NCI-H1694 (cell line): ENCODE data around the gene ABCF3.

Experiments used
- DNase-seq: peaks from one replicate; lab custom pipeline; 2025; lab: John Stamatoyannopoulos, UW

The ABCF3 gene

DNA sequence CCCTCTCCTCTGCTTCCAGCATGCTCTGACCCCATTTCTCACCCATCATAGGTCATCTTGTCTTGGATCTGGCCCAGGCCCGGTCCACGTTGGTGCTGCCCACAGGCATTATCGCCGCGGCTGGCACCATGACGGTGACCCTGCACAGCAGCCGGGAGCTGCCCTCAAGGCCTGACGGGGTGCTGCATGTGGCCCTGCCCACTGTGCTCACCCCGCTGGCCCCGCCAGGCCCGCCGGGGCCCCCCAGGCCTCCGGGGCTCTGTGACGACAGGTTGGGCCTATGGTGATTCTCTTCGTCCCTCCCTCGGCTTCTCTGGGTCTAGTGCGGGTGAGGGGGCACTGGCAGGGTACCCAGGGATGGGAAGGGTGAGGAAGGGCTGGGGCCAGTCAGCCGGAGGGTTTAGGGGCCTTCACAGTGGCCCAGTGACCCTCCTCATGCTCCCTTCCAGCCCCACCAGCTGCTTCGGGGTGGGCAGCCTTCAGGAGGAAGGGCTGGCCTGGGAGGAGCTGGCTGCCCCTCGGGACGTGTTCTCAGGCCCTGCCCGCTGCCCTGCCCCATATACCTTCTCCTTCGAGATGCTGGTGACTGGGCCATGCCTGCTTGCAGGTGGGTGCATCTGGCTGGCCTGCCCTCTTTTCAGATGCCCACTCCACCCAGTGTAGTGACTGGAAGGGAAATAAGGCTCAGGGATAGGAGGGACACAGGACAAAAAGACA is 47.3 kb downstream of the ABCF3 start:
- no peak for DNase-seq

DNA sequence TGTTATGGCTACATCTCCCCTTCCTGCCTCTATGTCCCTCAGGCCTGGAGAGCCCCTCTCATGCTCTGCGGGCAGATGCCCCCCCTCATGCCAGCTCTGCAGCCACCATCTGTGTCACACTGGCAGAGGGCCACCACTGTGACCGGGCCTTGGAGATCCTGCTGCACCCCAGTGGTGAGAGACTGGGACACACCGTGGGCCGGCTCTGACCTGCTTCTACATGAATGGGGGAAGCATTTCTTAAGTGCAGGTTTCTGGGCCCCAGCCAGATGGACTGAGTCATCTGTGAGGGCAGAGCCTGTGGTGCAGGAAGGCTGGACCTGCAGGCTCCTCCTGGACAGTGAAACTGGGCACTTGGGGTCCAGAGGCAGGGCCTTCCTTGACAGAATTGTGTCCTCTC is 48.2 kb downstream of the ABCF3 start:
- DNase-seq, result no peak

DNA sequence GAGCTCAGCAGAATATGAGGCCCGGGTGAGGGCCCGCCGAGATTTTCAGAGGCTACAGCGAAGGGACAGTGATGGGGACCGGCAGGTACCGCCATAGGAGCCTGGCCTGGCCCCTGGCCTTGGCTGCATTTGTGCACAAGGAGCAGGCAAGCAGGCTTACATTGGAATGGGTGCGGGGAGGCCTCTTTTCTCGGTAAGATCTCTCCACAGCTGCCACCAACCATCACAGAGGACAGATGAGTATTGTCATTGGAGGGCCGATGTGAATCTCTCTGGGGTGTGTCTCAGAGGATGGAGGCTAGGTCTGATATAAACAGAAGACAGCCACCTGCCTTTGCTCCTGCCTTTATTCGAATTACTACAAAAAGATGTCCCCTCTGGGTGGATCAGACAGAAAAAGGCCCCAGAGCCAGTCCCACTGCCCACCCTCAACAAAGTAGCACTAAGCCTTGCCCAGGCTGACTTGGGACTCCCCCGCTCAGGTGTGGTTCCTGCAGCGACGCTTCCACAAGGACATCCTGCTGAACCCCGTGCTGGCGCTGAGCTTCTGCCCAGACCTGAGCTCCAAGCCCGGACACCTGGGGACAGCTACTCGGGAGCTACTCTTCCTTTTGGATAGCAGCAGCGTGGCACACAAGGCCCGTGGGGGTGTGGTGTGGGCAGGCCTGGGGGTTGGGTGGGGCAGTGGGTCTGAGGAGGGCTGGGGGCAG is 48.8 kb downstream of the ABCF3 start:
- DNase-seq, result no peak

DNA sequence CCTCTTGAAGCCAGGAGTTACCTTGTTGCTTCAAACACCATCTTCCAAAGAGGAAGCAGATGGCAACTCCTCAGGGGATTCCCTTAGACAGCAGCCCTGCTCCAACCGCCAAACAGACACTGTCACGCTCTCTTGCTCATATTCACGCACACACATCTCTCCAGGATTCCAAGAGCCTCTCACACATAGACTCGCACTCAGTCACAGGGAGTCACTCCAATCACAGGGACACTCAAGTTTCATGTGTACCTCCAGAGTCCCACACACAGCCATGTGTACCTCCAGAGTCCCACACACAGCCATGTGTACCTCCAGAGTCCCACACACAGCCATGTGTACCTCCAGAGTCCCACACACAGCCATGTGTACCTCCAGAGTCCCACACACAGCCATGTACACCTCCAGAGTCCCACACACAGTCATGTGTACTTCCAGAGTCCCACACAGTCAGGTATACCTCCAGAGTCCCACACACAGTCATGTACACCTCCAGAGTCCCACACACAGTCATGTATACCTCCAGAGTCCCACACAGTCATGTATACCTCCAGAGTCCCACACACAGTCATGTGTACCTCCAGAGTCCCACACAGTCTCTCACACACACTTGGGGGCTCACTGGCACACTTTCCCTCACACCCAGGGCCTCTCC is 49.5 kb downstream of the ABCF3 start:
- peak; percentile 71 for DNase-seq

DNA sequence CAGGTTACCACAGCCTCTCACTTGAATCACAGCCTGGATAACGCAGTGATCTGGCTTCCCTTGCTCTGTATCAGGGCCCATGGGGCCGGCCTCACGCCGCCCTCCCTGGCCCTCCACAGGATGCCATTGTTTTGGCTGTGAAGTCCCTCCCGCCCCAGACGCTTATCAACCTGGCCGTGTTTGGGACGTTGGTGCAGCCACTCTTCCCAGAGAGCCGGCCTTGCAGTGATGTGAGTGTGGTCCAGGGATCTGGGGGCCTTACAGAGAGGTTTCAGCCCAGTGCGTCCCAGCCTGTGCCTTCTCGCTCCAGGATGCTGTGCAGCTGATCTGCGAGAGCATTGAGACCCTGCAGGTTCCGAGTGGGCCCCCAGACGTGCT is 50.0 kb downstream of the ABCF3 start:
- no peak for DNase-seq

DNA sequence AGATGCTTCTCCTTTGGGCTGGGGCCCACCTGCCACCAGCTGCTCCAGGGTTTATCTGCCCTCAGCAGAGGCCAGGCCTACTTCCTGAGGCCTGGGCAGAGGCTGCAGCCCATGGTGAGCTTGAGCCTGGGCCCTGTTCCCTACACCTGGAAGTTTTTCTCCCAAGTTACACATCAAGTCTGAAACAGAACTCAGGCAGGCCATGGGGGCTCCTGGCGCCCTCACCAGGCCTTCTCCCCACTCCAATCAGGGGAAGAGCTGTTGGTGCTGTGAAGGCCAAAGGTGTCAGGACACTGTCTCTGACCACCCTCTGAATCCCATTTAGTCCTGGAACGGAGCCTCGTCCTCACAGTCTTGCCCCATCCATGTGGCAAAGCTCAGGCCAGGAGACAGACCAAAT is 50.6 kb downstream of the ABCF3 start:
- DNase-seq, result no peak

DNA sequence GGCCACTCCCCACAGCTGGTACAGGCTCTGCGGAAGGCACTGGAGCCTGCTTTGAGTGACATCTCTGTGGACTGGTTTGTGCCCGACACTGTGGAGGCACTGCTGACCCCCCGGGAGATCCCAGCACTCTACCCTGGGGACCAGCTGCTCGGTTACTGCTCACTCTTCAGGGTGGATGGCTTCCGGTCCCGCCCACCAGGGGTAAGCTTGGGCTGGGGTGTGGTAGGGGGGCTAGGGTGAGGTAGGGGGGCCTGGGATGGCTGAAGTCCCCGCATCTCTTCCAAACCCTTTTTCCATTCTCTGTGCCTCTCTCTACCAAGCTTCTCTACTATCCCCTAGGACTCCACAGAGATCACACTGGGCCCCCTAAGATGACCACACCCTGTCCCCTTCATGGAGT is 51.2 kb downstream of the ABCF3 start:
- DNase-seq, result no peak

DNA sequence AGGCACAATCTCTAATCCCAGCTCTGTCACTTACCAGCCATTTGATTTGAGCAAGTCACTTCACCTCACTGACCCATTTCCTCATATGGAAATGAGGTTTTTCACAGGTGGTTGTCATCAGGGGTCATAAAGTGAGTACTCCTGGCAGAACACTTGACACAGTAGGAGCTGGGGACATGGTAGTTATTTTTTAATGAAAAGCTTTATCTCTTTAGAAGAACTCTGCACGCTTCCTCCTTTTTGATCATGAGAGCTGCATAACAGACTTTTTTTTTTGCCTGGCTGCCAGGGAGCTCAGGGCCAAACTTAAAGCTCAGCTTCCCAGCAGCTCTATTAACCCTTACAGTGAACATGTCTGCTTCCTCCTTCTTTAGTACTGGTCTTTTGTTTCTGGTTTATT is 51.8 kb downstream of the ABCF3 start:
- DNase-seq, result peak; percentile 41

DNA sequence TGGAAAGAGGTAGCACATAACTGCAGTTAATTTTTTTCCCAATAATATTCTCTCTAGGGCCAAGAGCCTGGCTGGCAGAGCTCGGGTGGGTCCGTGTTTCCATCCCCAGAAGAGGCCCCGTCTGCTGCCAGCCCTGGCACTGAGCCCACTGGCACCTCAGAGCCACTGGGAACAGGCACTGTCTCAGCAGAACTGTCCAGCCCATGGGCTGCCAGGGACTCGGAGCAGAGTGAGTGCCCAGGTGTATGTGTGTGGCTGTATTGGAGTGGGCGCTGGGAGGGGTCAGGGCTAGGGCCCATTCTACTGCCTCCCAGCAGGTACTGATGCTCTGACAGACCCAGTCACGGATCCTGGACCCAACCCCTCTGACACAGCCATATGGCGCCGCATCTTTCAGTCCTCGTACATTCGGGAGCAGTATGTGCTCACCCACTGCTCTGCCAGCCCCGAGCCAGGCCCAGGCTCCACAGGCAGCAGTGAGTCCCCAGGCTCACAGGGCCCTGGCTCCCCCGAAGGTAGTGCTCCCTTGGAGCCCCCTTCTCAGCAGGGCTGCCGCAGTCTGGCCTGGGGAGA is 52.3 kb downstream of the ABCF3 start:
- peak; percentile 55 for DNase-seq

DNA sequence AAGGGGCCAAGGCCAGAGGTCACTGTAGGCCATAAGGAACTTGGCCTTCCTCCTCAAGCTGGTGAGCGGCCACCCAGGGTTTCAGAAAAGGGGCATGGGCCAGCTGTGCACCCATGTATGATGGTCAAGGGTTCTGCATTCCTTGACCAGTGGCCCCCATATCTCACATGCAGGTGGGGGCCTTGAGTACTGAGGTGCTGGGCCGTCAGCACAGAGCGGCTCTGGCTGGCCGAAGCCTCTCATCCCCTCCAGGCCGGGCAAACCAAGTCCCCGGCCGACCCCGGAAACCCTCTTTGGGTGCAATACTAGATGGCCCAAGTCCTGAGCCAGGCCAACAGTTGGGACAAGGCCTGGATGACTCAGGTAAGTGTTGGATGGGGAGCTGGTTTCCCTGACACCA is 53.2 kb downstream of the ABCF3 start:
- no peak for DNase-seq

DNA sequence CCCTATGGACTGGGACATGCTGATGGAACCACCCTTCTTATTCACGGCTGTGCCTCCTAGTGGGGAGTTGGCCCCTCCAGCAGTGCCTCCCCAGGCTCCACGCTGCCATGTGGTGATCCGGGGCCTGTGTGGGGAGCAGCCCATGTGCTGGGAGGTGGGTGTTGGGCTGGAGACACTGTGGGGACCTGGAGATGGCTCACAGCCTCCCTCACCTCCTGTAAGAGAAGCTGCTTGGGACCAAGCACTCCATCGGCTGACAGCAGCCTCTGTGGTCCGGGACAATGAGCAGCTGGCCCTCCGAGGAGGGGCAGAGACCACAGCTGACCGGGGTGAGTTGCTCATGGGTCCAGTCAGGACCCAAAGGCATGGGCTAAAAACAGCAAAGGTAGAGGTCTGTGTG is 53.7 kb downstream of the ABCF3 start:
- no peak for DNase-seq

DNA sequence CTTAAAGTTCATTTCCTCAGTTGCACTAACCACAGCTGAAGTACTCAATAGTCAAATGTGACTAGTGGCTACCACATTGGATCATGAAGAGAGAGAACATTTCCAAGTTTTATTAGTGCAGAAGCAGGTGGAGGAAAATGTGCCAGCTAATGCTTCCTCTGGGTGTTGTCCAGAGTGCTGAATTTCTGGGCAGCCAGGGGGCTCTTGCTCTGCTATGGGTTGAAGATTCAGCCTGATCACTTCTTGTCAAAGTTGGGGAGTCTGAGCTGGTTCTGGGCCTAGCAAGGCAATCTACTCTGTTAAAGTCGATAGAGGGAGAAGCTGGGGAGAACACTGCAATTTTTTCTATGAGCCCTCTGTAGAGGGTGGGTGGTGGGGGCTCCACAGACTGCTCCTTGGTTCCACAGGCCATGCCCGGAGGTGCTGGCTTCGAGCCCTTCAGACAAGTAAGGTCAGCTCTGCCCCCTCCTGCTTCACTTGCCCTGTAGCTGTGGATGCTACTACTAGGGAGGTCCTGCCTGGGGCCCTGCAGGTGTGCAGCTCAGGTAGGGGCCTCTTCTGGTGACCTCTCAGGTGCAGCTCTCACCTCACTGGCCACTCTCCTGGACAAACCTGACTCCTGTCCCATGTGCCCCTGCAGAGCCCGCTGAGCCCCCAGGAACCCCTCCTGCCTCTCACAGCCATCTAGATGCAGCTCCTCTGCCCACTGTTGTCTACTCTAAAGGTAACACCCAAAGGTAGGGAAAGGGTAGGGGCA is 54.6 kb downstream of the ABCF3 start:
- no peak for DNase-seq

DNA sequence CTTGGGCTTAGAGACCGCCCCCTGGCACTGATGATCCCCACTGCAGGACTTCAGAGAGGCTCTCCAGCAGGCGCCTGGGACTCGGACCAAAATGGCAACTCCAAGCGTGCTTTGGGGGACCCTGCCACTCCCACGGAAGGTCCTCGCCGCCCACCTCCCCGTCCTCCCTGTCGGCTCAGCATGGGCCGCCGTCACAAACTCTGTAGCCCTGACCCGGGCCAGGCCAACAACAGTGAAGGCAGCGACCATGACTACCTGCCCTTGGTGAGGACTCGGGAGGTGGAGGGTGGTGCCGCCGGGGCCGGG is 55.1 kb downstream of the ABCF3 start:
- DNase-seq, result no peak

DNA sequence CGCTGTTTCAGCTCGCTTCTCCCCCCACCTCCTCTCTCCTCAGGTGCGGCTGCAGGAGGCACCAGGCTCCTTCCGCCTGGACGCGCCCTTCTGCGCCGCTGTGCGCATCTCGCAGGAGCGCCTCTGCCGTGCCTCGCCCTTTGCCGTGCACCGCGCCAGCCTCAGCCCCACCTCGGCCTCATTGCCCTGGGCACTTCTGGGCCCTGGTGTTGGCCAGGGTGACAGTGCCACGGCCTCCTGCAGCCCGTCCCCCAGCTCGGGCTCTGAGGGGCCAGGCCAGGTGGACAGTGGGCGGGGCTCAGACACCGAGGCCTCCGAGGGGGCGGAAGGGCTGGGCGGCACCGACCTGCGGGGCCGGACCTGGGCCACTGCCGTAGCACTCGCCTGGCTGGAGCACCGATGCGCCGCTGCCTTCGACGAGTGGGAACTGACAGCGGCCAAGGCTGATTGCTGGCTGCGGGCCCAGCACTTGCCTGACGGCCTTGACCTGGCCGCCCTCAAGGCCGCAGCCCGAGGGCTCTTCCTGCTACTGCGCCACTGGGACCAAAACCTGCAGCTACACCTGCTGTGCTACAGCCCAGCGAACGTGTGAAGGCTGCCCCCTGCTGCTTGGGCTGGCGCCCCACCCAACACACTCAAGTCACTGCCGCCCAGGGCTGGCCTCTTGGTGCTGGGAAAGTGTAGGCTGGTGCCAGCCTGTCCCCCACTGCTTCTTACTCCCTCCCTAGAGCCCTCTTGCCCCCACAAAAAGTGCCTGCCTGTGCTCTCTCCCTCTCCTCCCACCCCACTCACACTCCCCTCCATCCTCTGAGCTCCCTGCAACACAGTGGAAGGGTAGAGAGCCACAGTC is 55.7 kb downstream of the ABCF3 start:
- DNase-seq, result peak; percentile 14

DNA sequence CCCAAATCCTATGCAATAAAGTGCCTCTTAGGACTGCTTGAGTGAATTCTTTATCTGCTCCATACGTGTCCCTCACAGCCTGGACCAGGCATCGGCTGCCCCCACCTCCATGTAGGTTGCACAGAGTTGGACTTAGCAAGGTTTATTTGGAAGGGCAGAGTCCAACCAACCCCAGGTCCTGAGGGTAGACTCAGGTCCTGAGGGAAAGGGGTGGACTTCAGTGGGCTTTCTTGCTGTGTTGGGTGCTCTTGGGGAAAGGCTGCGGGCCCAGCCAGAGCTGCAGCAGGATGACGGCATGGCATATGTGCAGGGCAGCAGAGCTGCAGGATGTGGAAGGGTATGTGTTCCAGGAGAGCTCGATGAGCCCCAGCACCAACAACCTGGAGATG is 56.3 kb downstream of the ABCF3 start:
- no peak for DNase-seq
